ENCODE measurements around the gene TUBA3C.
"Not testable (repeated sequence)": the region's sequence is repeated elsewhere in the genome, so short reads cannot be mapped to it uniquely, and the experiment has no call there.

TUBA3C gene
- 0 reads per million in 2 donors for total RNA-seq

GRCh38 chr13:19181621-19182485, at the start of gene TUBA3C:
TUBA3C (minus strand) TSS chr13:19181824; CDS start chr13:19181747, 77 bp downstream.
- peak; percentile 6 for DNase-seq

- DNase-seq = not testable (repeated sequence)
These were observed 25.8 kb upstream of the TUBA3C start for GRCh38 chr13:19207413-19207812.

DNA sequence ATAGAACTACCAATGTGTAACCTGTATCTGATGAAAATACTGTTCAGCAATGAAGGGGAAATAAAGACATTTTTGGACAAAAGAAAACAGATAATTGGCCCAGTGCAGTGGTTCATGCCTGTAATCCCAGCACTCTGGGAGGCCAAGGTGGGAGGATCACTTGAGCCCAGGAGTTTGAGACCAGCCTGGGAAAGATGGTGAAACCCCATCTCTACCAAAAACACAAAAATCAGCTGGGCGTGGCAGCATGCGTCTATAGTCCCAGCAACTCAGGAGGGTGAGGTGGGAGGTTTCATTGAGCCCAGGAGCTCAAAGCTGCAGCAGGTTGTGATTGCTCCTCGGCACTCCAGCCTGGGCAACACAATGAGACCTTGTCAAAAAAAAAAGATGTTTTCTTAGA, 11.0 kb upstream of the TUBA3C start:
- DNase-seq = not testable (repeated sequence)

DNA sequence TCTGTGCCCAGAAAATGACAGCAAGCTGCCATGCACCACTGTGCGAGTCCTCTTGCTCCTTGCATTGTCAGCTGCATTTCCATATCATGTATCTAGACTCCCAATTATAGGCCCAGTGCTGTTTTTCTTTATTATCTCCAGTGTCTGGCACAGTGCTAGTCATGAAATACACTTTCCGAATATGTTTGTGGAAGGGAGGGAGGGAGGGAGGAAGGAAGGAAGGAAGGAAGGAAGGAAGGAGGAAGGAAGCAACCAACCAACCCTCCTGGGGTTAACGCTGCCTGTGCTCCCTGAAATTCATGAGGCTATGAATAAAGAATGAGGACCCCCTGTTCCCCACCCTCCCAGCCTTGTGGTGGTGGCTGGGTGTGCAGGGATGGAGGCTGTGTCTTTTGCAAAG, 8.3 kb upstream of the TUBA3C start:
- DNase-seq = not testable (repeated sequence)

GRCh38 chr13:19189368-19189767, 7.7 kb upstream of the TUBA3C start:
- not testable (repeated sequence) for DNase-seq

DNA sequence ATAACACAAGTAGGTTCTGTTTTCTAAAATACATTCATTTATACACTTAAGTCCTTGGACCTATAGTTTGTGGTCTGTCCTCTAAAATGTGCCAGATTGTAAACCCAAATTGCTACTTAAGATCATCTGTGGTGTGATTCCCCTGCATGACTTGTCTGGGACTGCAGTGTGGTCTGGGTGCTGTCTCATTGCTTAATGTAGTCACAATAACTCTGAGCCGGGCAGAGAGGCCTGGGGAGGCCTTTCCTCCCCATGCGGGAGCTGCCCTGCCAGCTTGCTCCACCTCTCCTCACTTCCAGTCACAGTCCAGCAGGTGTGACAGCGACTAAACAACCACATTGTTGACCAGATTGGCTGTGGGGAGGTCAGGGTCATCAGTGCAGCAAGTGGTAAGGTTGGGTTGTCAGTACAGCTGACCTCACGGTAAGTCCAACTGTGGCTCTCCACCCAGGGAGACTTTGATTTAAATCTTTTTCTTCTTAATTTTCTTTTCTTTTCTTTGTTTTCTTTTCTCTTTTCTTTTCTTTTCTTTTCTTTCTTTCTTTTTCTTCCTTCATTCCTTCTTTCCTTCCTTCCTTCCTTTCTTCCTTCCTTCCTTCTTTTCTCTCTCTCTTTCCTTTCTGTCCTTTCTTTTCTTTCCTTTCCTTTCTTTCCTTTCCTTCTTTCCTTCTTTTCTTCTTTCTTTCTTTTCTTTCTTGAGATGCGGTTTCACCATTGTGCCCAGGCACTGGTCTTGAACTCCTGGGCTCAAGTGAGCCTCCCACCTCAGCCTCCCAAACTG, 4.4 kb upstream of the TUBA3C start:
- no peak for DNase-seq

DNA sequence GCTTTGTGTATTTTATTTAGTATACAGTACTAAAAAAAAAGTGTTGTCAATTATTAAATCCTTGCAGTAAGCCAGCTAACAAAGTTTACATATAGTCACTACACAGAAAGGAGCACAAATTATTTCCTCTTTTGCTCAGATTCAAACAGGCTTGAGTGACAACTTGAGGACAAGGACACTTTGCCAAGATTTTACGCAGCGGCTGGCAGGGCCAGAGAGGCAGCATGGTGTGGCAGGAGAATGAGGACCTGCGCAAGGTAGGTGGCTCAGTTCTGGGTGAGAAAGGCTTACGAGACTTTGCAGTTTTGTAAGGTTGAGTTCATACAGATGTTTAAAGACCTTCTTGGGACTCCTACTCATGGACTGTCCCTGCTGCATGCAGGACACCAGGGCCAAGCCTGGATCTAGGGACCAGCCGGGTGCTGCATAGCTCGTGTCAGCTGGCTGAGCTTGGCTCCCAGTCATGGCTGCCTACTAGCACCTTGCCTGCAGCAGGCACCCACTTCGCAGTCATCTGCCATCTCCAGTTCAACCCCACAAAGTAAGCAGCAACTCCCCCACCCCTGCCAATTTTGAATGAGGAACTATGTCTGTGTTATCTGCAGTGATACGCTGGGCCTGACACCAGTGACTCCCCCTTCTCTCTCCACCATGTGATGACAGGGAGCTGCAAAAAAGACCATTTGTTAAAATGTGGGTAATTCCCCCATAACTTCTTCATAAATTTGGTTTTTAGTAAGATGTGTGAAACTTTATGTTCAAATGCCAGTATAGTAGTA, 3.7 kb upstream of the TUBA3C start:
- DNase-seq = no peak

GRCh38 chr13:19184176-19184575, 2.6 kb upstream of the TUBA3C start:
- no peak for DNase-seq

- no peak for DNase-seq
These were observed 2.1 kb upstream of the TUBA3C start for GRCh38 chr13:19183676-19184075.

DNA sequence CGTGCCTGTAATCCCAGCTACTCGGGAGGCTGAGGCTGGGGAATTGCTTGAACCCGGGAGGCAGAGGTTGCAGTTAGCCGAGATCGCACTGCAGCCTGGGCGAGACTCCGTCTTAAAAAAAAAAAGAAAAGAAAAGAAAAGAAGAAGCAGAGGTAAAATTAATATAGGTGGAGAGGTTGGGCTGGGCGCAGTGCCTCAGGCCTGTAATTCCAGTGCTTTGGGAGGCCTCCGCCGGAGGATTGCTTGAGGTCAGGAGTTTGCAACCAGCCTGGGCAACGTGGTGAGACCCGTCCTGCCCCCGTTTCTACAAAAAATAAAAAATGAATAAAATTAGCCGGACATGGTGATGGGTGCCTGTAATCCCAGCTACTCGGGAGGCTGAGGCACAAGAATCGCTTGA, 912 bp upstream of the TUBA3C start:
- DNase-seq = no peak

- no peak for DNase-seq
These were observed 503 bp downstream of the TUBA3C start for GRCh38 chr13:19181021-19181620.

DNA sequence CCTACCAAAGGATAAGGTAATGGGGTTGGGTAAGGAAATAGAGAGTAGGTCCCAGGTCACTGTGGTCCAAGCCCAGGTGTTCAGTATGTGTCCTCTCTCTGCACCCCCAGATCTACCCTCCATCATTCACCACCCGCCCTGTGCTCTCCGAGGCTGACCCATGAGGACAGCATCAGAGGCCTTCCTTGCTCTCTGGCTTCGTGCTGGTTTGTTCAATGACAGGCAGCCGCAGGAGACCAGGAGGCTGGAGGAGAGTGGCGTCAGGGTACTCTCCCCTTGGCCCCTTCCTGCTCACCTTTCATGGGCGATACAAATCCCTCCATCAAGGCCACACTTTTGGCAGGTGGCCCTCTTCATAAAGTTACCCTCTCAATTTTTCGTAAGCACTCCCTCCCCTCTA, 1.7 kb downstream of the TUBA3C start:
- no peak for DNase-seq

GRCh38 chr13:19178901-19179593, 2.6 kb downstream of the TUBA3C start:
- DNase-seq = no peak

DNA sequence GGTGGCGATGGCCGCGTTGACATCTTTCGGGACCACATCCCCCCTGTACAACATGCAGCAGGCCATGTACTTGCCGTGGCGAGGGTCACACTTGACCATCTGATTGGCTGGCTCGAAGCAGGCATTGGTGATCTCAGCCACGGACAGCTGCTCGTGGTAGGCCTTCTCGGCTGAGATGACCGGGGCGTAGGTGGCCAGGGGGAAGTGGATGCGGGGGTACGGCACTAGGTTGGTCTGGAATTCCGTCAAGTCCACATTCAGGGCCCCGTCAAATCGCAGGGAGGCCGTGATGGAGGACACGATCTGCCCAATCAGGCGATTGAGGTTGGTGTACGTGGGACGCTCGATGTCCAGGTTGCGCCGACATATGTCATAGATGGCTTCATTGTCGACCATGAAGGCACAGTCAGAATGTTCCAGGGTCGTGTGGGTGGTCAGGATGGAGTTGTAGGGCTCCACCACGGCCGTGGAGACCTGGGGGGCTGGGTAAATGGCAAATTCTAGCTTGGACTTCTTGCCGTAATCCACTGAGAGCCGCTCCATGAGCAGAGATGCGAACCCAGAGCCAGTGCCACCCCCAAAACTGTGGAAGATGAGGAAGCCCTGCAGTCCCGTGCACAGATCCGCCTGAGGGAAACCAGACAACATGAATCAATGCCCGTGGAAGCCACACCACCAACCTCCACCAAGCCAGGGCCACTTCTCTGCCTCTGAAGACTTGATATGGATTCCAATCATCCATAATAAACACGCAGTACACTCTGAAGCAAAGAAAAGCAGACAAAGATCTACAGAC, 4.4 kb downstream of the TUBA3C start:
- DNase-seq = not testable (repeated sequence)

GRCh38 chr13:19173752-19174151, 7.9 kb downstream of the TUBA3C start:
- DNase-seq = no peak

- DNase-seq = no peak
These were observed 9.0 kb downstream of the TUBA3C start for GRCh38 chr13:19172647-19173030.

- no peak for DNase-seq
These were observed 9.5 kb downstream of the TUBA3C start for GRCh38 chr13:19172007-19172646.

- no peak for DNase-seq
These were observed 10.1 kb downstream of the TUBA3C start for GRCh38 chr13:19171563-19171962.

DNA sequence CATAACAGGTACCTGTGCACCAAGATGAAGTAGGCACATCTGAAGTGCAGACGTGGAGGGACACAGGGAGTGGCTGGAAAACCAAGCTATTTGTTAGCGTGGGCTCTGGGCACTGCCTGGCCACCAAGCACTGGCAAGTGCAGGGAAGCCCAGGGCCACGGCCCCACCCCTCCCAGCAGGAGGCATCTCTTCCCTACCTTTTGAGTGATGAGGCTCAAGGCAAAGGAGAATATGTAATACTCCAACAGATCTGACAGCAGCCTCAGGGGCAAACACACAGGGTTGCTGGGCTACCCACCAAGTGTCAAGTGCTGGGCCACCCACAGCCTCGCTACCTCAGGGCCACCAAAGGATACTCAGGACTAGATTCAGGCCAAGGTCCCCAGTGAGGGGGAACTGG, 11.6 kb downstream of the TUBA3C start:
- no peak for DNase-seq

DNA sequence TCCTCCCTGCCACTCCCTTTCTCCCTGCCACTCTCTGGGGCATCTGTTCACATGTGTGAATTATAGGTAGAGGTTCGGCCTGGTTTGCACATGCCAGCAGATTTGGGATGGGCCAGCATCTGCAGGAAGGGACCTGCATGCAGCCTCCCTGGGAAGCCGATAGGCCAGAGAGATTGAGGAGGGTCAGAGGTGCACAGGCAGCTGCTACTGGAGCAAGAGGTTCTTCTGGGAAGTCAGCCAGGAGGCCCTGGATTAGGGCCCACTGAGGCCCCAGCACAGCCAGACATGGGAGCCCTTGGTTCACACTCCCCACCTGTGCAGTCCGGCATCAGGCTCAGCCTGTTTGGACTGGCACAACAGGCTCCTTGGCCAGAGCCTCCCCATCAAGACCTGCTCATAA, 12.1 kb downstream of the TUBA3C start:
- DNase-seq = no peak

- no peak for DNase-seq
These were observed 20.3 kb downstream of the TUBA3C start for GRCh38 chr13:19161308-19161707.
